Mucosa of descending colon (tissue), 3 donors: ENCODE data around the gene CACNB4. TPM values are rescaled to one million over a fixed set of nuclear protein-coding genes. Genes with fewer than 3 reads are reported as not detected.

Experiments
- ATAC-seq: fragments of 200-7000 bp; cut with Tn5 transposase; one replicate; pipeline ENCODE4 v1.9.1; 2020; ENCODE audit warnings: mild to moderate bottlenecking, moderate library complexity
- DNase-seq, 3 donors: peaks; one replicate each; pipeline ENCODE4 v3.0.0-alpha.2; 2020
- H3K36me3 ChIP-seq: fragments of 200-600 bp; one replicate; pipeline ENCODE4 v1.8.0; 2021; ENCODE audit warnings: low read depth, mild to moderate bottlenecking
- H3K4me1 ChIP-seq: fragments of 200-600 bp; one replicate; pipeline ENCODE4 v1.8.0; 2021; ENCODE audit warnings: low read depth, mild to moderate bottlenecking
- H3K4me3 ChIP-seq: fragments of 200-600 bp; one replicate; pipeline ENCODE4 v1.8.0; 2021; ENCODE audit warnings: mild to moderate bottlenecking
- H3K9me3 ChIP-seq: fragments of 200-600 bp; one replicate; pipeline ENCODE4 v1.8.0; 2021; ENCODE audit warnings: mild to moderate bottlenecking
- CTCF ChIP-seq: fragments of 200-600 bp; IDR thresholded peaks from one replicate; pipeline ENCODE4 v1.8.0; 2022; ENCODE audit warnings: antibody characterized with exemption, mild to moderate bottlenecking
- intact Hi-C, 2 donors: fragments of 100-400 bp; cut with DNase I in 1 of 2; cut with micrococcal nuclease in 1 of 2; formaldehyde crosslinking; loops; one replicate each; pipeline versions ENCODE4 v1.11.0 to v1.11.1; 2022; cut with DNase I, micrococcal nuclease
- total RNA-seq, 3 donors: library from RNA; stranded (reverse); fragmentation: NEBNext Ultra II Directional in 2 of 3; extraction: Animal tissue kit (Norgen Biotek cat#: 25700) in 2 of 3; gene quantifications; one replicate each; pipeline versions ENCODE4 v1.2.1 to v1.2.4, GENCODE V29; 2021 to 2023
- donor health status: DM: no; HTN: no; CAD: no; lungs with moderate emphysema.
- donor health status: DM: no; HTN: no; CAD: no.
- donor health status: DM: no; HTN: yes; CAD: no.

Gene CACNB4
- total RNA-seq, 3 donors from 2014 or later: 1.0 to 1.8 (median 1.4) TPM

- intact Hi-C loops: no loop called here
- DNase-seq: no peak
- H3K4me3 ChIP-seq: no peak overlapping the region
- TF ChIP-seq CTCF: no peak
- no peaks in the 10 kb centered on the region for H3K9me3 ChIP-seq
- no peaks in the 10 kb centered on the region for H3K36me3 ChIP-seq
- H3K4me1 ChIP-seq: no peaks in the 10 kb centered on the region
- no peak for ATAC-seq
These were observed 127.4 kb downstream of the CACNB4 start for GRCh38 chr2:151971301-151972051.

- intact Hi-C loops: no loop called here
These were observed 129.9 kb downstream of the CACNB4 start for GRCh38 chr2:151968770-151969470.

GRCh38 chr2:151967829-151968722 is 130.8 kb downstream of the CACNB4 start:
- no peaks in the 10 kb centered on the region for H3K4me1 ChIP-seq
- intact Hi-C loops: no loop called here
- DNase-seq: no peak
- TF ChIP-seq CTCF: no peak
- no peak overlapping the region for H3K4me3 ChIP-seq
- H3K36me3 ChIP-seq: no peaks in the 10 kb centered on the region
- H3K9me3 ChIP-seq: no peaks in the 10 kb centered on the region
- ATAC-seq: no peak

More at GRCh38 chr2:151968770-151969470, 129.9 kb downstream of the CACNB4 start:
- TF ChIP-seq CTCF: no peak
- no peak for ATAC-seq
- Histone ChIP-seq H3K4me1 (no peaks in the 10 kb centered on the region), H3K4me3 (no peak overlapping the region), H3K36me3 (no peaks in the 10 kb centered on the region), H3K9me3 (no peaks in the 10 kb centered on the region)
- no peak for DNase-seq

GRCh38 chr2:151965884-151966283 is 133.0 kb downstream of the CACNB4 start:
- H3K4me3 ChIP-seq: no peak overlapping the region
- H3K4me1 ChIP-seq: no peaks in the 10 kb centered on the region
- no peaks in the 10 kb centered on the region for H3K9me3 ChIP-seq
- no peaks in the 10 kb centered on the region for H3K36me3 ChIP-seq
- ATAC-seq (no peak), DNase-seq (no peak)
- intact Hi-C loops: no loop called here
- TF ChIP-seq CTCF: no peak

- Histone ChIP-seq H3K4me1 (no peaks in the 10 kb centered on the region), H3K9me3 (no peaks in the 10 kb centered on the region), H3K4me3 (no peak overlapping the region), H3K36me3 (no peaks in the 10 kb centered on the region)
- DNase-seq: no peak
- intact Hi-C loops: no loop called here
- no peak for TF ChIP-seq CTCF
- no peak for ATAC-seq
These were observed 137.3 kb downstream of the CACNB4 start for GRCh38 chr2:151961558-151961957.
